ENCODE results near the gene SLC17A6. TPM values are rescaled to one million over a fixed set of nuclear protein-coding genes. Genes with fewer than 3 reads are reported as not detected.

The SLC17A6 gene
- not detected in 2 replicates for total RNA-seq

DNA sequence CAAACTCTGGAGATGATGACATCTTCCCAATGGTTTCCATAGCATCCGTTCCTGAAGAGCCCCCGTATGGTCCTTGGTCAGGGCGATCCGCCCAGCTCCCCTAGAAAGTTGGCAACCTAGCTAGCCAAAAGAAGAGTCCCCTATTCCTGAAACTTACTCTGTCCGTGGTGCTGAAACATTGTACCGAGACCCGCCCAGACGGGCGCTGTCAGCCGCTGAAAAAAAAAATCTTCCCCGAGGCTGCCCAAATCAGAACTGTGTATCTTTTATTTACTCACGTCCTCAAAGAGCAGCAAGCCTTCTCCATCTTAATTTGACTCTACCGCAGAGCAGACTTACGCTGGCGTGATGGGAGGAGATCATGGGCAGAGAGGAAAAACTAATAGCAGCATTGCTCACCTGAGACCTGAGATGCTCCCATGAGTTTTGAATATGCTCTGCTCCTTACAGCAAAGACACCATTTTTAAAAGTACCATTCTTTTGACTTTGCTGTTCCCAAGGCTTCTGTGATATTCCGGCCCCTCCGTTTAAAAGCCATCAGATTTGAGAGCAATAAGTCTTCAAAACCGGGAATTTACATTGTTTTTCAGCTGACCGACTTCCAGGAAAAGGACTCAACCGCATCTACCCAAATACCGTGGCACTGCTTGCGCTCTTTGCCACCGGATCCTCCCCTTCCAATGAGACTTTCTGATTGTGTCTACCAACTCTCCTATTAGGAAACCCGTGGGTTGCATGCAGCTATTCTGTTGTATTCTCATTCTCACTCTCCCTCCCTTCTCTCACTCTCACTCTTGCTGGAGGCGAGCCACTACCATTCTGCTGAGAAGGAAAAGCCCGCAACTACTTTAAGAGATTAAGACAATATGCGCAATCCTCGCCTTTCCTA lies at the start of gene SLC17A6:
Gene SLC17A6, plus strand, starts transcription at position 786 of the 890 bp plus-strand sequence. CDS start 153 bp downstream, outside the sequence.

Other genes with a start within 250 kb of the SLC17A6 start
- 0.66 and 2.3 TPM in 2 replicates for gene ANO5, start 145.3 kb upstream of the SLC17A6 start, total RNA-seq